CD4-positive, alpha-beta T cell (primary cell): ENCODE measurements around the gene MAN1A1. TPM values are rescaled to one million over a fixed set of nuclear protein-coding genes. Genes with fewer than 3 reads are reported as not detected.

Experiments
- ATAC-seq: fragments of 200-7000 bp; cut with Tn5 transposase; one replicate; pipeline ENCODE4 v1.10.0; 2022; ENCODE audit warnings: mild to moderate bottlenecking; ENCODE audit not compliant: poor library complexity
- CTCF ChIA-PET: fragments of 350-600 bp; sonication (Branson Sonifier 250); formaldehyde crosslinking; loops from one replicate; lab custom pipeline; 2021; ENCODE audit warnings: antibody characterized with exemption, inconsistent platforms; lab: Charles Lee
- POLR2A ChIA-PET: fragments of 350-600 bp; sonication (Branson Sonifier 250); formaldehyde crosslinking; loops from one replicate; lab custom pipeline; 2021; ENCODE audit warnings: antibody characterized with exemption, inconsistent platforms; lab: Charles Lee
- DNase-seq, 14 experiments: peaks; one replicate each; pipeline ENCODE4 v3.0.0-alpha.2; 2013 to 2020; ENCODE audit warnings: mixed read lengths in 2 of 14
- H3K27ac ChIP-seq, 2 donors: one replicate each; pipeline versions ENCODE4 v1.5.1 to v1.7.0; 2013; ENCODE audit warnings: low read length in 2 of 2, low read depth in 1 of 2, mild to moderate bottlenecking in 1 of 2
- H3K27me3 ChIP-seq, 2 experiments: 1 replicate in 1 of 2; 2 replicates in 1 of 2; pipeline versions ENCODE4 v1.6.1 to v1.7.0; 2013; ENCODE audit warnings: low read length in 2 of 2, control low read depth in 1 of 2, mild to moderate bottlenecking in 1 of 2, moderate library complexity in 1 of 2; ENCODE audit not compliant: insufficient read depth in 2 of 2, control insufficient read depth in 1 of 2
- H3K36me3 ChIP-seq: one replicate; pipeline ENCODE4 v1.6.1; 2013; ENCODE audit warnings: low read length, control low read depth; ENCODE audit not compliant: insufficient read depth
- H3K4me1 ChIP-seq: one replicate; pipeline ENCODE4 v1.6.1; 2013; ENCODE audit warnings: low read length, control low read depth; ENCODE audit not compliant: insufficient read depth
- H3K4me3 ChIP-seq: one replicate; pipeline ENCODE4 v1.5.1; 2013; ENCODE audit warnings: mild to moderate bottlenecking, low read length, moderate library complexity
- H3K9me3 ChIP-seq, 2 experiments: 1 replicate in 1 of 2; 2 replicates in 1 of 2; pipeline versions ENCODE4 v1.6.1 to v1.7.0; 2013; ENCODE audit warnings: low read length in 2 of 2, mild to moderate bottlenecking in 2 of 2, control low read depth in 1 of 2, moderate library complexity in 1 of 2; ENCODE audit not compliant: control insufficient read depth in 1 of 2, insufficient read depth in 1 of 2
- H3K27ac Mint-ChIP-seq: one replicate; pipeline ENCODE4 v1.8.0; 2020; ENCODE audit warnings: mixed read lengths
- H3K27me3 Mint-ChIP-seq: one replicate; pipeline ENCODE4 v1.8.0; 2021; ENCODE audit warnings: mixed read lengths
- H3K36me3 Mint-ChIP-seq: one replicate; pipeline ENCODE4 v1.8.0; 2021; ENCODE audit warnings: low read depth, mixed read lengths
- H3K4me1 Mint-ChIP-seq: one replicate; pipeline ENCODE4 v1.8.0; 2021; ENCODE audit warnings: low read depth, mixed read lengths
- H3K4me3 Mint-ChIP-seq: one replicate; pipeline ENCODE4 v1.8.0; 2020; ENCODE audit warnings: mild to moderate bottlenecking, mixed read lengths
- H3K9me3 Mint-ChIP-seq: one replicate; pipeline ENCODE4 v1.8.0; 2020; ENCODE audit warnings: mixed read lengths
- intact Hi-C, 2 experiments: fragments of 100-400 bp; cut with DNase I in 1 of 2; cut with micrococcal nuclease in 1 of 2; formaldehyde crosslinking; loops; one replicate each; pipeline versions ENCODE4 v1.15.1 to v1.9.0; 2023 to 2025; cut with DNase I, micrococcal nuclease
- total RNA-seq, 174 experiments: library from RNA in 2 of 174; stranded (reverse) in 2 of 174; gene quantifications; one replicate each; pipeline ENCODE4 v1.2.3 and lab custom pipeline; 2021 to 2026
- TF ChIP-seq, protein P1 (sequence below): fragments of 200-600 bp; IDR thresholded peaks from one replicate; pipeline ENCODE4 v1.8.0; 2022; ENCODE audit warnings: antibody characterized with exemption, mild to moderate bottlenecking

Gene MAN1A1
- total RNA-seq, 2 experiments from 2014 or later, result 4.5 to 4.9 TPM

DNA sequence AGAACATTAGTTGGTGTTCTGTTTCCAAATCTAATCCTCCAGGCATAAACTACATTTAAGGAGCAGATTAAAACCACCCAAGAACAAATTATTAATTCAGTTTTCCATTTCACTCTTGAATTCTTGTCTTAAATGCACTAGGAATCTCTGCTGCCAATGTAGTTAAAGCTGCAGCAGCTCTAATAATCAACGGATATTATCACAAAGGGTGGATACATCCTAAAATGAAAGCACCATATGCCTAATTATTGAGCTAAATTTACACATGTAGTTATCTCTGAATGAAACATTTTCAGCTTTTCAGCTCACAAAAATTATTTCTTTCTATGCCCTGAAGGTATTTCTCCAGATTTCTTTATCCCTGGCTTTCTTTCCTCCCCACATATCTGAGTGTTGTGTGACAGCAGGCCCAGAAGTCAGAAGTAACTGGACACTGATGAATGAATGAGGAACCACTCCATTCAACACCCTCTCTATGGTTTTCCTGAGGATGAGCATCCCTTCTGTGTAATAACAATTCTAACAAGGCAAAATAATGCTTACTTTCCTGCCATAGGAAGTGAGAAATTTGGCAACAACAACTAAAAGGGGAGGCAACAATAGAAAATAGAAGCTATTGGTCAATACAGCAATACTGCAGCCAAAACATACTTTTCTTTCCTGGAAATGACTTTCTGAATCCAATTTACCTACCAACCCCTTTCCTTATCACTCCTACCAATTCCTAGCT is 14.9 kb downstream of the MAN1A1 start:
- DNase-seq, result no peak
- Histone ChIP-seq H3K4me3 (no peak overlapping the region), H3K4me1 (peaks cover 11% of the 10 kb centered on the region), H3K27ac (no peak overlapping the region), H3K36me3 (no peaks in the 10 kb centered on the region), H3K9me3 (no peaks in the 10 kb centered on the region), H3K27me3 (no peaks in the 10 kb centered on the region)
- no peaks in the 10 kb centered on the region for H3K9me3 Mint-ChIP-seq
- H3K4me1 Mint-ChIP-seq, result peaks cover 5% of the 10 kb centered on the region
- H3K36me3 Mint-ChIP-seq, result no peaks in the 10 kb centered on the region
- no peak overlapping the region for H3K27ac Mint-ChIP-seq
- intact Hi-C loops, result loop anchor here (5.0 to 10.0 kb wide), 2 partner anchors 640 to 643 kb away; no protein-coding TSS in a partner anchor
- ChIA-PET POLR2A (interaction anchor here (0.7 to 4.5 kb wide), 5 partner anchors 9 to 501 kb away, joined by 3 to 19 read pairs (median 3); no protein-coding TSS in a partner anchor), CTCF (interaction anchor here (1.1 to 1.9 kb wide), 4 partner anchors 8 to 26 kb away, joined by 4 to 8 read pairs (median 5); no protein-coding TSS in a partner anchor)
- no peak overlapping the region for H3K4me3 Mint-ChIP-seq
- H3K27me3 Mint-ChIP-seq, result no peaks in the 10 kb centered on the region
- ATAC-seq, result no peak
- TF ChIP-seq, protein P1, sequence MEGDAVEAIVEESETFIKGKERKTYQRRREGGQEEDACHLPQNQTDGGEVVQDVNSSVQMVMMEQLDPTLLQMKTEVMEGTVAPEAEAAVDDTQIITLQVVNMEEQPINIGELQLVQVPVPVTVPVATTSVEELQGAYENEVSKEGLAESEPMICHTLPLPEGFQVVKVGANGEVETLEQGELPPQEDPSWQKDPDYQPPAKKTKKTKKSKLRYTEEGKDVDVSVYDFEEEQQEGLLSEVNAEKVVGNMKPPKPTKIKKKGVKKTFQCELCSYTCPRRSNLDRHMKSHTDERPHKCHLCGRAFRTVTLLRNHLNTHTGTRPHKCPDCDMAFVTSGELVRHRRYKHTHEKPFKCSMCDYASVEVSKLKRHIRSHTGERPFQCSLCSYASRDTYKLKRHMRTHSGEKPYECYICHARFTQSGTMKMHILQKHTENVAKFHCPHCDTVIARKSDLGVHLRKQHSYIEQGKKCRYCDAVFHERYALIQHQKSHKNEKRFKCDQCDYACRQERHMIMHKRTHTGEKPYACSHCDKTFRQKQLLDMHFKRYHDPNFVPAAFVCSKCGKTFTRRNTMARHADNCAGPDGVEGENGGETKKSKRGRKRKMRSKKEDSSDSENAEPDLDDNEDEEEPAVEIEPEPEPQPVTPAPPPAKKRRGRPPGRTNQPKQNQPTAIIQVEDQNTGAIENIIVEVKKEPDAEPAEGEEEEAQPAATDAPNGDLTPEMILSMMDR, result no peak

DNA sequence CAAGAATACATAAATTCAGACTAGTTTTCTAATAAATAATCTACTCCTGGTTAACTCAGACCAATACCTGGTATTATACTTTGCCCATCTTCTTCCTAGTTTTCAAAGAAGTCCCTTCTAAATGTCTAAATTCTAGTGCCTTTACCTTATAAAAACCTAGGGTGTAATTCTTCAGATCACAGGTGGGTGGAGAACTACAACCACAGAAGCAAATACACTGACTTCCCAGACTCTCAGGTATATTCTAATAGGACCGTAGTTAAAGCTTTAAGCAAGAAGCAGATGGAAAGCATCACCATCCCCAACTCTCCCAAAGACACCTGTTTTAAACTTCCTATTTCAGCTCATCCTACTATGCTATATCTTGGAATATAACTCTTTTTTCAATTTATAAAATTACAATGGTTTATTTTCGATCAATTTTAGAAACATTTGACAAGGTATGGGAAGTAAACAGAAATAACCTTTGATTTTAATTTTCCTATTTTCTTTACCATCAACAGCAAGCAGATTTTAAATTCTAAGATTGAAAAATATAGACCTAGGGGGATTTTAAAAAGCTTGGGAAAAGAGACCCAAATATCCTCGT is 15.8 kb downstream of the MAN1A1 start:
- Histone ChIP-seq H3K27me3 (no peaks in the 10 kb centered on the region), H3K9me3 (no peaks in the 10 kb centered on the region), H3K36me3 (no peaks in the 10 kb centered on the region), H3K4me3 (no peak overlapping the region), H3K27ac (no peak overlapping the region), H3K4me1 (peaks cover 13% of the 10 kb centered on the region)
- Mint-ChIP-seq H3K27me3 (no peaks in the 10 kb centered on the region), H3K9me3 (no peaks in the 10 kb centered on the region), H3K27ac (no peak overlapping the region), H3K36me3 (no peaks in the 10 kb centered on the region), H3K4me3 (no peak overlapping the region), H3K4me1 (peaks cover 5% of the 10 kb centered on the region)
- ATAC-seq, result peak; percentile 75
- ChIA-PET CTCF (interaction anchor here (0.6 to 1.9 kb wide), 8 partner anchors 9 to 387 kb away, joined by 3 to 8 read pairs (median 4); no protein-coding TSS in a partner anchor), POLR2A (interaction anchor here (0.6 to 4.5 kb wide), 4 partner anchors 10 to 19 kb away, joined by 3 to 19 read pairs (median 4); no protein-coding TSS in a partner anchor)
- intact Hi-C loops, result loop anchor here in 1 of 2 experiments (2.0 to 10.0 kb wide), 2 partner anchors 15 to 641 kb away; partner anchors contain the start of gene MAN1A1
- peak in 3 of 14 experiments; percentile 55 to 65 (median 60) for DNase-seq
- TF ChIP-seq, protein P1, result peak; percentile 81

DNA sequence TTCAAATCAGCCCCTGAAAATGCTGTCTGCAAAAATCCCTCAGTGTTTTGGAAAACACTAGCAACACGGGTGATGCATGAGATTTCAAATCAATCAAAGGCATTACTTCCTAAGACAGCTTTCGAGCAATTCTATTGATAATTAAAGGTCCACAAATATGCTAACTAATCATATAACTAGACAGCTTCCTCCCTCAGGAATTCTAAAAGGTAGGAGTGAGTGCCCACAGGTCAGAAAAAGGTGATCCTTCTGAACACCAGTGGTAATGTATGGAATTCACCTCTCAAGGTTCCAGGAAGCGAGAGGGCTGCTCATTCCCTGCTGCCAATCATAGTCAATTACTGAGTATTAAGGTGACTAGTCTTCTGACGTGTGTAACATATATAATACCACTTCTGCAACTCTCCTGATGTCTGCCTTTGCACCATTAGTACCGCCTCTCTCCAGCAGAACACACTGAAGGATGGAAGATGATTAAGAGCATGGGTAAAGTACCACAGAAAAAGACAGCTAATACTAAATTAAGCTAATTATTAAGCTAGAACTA is 16.4 kb downstream of the MAN1A1 start:
- intact Hi-C loops, result loop anchor here in 1 of 2 experiments (2.0 to 10.0 kb wide), 2 partner anchors 16 to 642 kb away; partner anchors contain the start of gene MAN1A1
- ATAC-seq, result no peak
- no peak overlapping the region for H3K4me3 ChIP-seq
- Mint-ChIP-seq H3K27ac (no peak overlapping the region), H3K4me1 (peaks cover 5% of the 10 kb centered on the region), H3K4me3 (no peak overlapping the region), H3K27me3 (no peaks in the 10 kb centered on the region), H3K36me3 (no peaks in the 10 kb centered on the region), H3K9me3 (no peaks in the 10 kb centered on the region)
- H3K4me1 ChIP-seq, result peaks cover 13% of the 10 kb centered on the region
- DNase-seq, result no peak
- no peaks in the 10 kb centered on the region for H3K27me3 ChIP-seq
- no peaks in the 10 kb centered on the region for H3K9me3 ChIP-seq
- no peaks in the 10 kb centered on the region for H3K36me3 ChIP-seq
- TF ChIP-seq, protein P1, result no peak
- ChIA-PET CTCF (interaction anchor here (1.0 to 1.5 kb wide), 2 partner anchors 15 to 24 kb away, joined by 3 to 4 read pairs; no protein-coding TSS in a partner anchor), POLR2A (interaction anchor here (4.5 kb wide), 1 partner anchor 15 kb away, joined by 19 read pairs; no protein-coding TSS in a partner anchor)
- H3K27ac ChIP-seq, result no peak overlapping the region
